ENCODE measurements around the gene G6PC3.

The G6PC3 gene

DNA sequence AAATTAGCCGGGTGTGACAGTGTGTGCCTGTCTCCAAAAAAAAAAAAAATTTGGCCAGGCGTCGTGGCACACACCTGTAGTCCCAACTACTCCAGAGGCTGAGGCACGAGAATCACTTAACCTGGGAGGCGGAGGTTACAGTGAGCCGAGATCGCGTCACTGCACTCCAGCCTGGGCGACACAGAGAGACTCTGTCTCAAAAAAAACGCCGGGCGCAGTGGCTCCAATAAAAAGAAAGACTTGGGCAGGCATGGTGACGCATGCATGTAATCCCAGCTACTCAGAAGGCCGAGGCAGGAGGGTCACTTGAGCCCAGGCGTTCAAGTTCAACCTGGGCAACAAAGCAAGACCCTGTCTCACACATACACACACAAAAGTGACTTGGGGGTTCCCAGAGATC, 7.7 kb upstream of the G6PC3 start:
- no peak for DNase-seq

DNA sequence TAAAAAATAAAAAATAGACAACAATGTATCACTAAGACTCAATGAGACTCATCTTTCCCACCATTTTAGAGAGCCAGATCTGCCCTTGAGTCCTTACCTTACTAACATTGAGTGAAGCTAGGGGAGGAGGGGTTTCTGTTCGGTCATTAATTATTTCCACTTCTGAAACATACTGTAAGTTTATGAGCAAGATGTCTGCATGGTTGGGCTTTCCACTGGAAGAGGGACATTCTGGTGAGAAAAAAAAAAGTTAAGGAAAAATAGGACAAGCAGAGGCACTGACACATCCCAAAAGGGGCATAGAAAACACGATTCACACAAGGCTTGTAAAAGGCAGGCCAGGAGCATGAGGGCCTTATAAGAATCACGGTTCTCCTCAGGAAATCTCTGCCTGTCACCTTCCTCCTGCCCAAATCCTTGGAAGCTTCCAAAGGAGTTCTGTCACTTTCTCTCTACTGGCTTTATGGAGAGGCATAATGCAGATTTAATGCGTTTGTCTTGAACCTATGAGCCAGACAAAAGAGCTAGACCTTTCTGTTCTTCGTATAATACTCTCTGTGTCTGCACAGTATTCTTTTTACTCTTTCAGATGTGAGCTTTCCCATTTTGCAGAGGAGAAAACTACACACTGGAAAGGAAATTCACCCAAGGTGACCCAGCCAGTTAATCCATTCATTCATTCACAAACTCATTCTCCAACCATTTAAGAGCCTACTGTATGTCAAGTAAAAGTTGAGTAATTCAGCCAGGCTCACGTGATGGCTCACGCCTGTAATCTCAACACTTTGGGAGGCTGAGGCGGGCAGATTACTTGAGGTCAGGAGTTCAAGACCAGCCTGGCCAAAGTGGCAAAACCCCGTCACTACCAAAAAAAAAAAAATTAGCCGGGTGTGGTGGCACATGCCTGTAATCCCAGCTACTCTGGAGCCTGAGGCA, 6.6 kb upstream of the G6PC3 start:
- no peak for DNase-seq

DNA sequence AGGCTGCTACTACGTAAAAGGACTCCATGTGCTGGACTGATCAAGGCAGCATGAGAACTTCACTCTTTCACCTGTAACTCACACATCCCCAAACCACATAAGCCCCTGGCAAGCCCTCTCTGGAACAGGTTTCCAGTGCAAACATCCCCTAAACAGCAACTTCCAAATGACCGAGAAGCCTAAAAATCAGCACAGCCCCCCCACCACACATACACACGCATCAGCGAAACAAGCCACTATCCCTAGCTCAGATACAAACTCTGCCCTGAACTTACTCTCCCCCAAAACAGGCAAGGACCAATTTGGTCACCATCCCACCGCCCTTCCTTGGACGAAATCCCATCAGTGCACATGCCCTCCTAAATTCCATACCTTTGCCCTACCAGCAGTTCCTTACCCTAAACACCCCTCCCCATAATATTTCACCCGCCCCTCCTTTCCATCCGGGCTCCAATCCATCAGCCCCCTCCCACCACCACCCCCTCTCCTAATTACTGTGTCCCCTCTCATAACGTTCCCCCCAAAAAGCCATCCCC, 4.8 kb upstream of the G6PC3 start:
- no peak for DNase-seq

DNA sequence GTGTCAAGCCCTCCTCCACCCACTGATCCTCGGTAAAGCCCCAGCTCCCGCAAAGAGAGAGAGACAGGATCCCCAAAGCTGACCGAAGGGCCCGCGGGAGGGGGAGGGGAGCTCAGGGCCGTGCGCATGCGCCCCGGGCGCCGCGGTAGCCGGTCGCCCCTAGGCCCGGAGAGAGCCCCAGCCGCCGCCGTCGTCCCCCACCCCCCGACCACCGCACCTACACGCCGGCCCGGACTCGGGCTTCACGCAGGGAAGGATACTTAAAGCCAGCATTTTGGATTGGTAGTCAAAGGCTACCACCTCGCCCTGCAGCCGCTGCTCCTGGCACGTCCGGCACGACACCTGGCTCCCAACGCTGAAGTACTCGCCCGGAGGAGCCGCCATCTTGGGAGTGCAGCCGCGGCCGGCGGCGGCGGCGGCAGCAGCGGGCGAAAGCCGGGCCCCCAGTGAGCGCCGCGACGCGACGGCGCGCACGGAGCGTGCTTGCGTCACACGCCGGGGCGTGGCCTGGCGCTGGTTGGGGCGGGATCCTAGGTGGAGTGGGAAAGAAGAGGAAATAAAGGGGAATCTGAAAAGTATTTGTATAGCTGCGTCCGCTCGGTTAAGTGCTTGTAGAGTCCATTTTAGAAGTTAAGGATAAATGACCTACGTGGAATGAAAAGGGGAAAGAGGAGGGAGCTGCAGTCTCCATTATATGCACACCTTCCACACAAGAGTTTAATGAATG, 4.2 kb upstream of the G6PC3 start, which contains the start of gene LSM12:
TSS of gene LSM12 (minus strand) at position 468 of the 727 bp plus-strand sequence. CDS start at position 384, 84 bp downstream.
- peak; percentile 84 to 85 for DNase-seq

GRCh38 chr17:44067545-44067940, 3.0 kb upstream of the G6PC3 start:
- no peak for DNase-seq

DNA sequence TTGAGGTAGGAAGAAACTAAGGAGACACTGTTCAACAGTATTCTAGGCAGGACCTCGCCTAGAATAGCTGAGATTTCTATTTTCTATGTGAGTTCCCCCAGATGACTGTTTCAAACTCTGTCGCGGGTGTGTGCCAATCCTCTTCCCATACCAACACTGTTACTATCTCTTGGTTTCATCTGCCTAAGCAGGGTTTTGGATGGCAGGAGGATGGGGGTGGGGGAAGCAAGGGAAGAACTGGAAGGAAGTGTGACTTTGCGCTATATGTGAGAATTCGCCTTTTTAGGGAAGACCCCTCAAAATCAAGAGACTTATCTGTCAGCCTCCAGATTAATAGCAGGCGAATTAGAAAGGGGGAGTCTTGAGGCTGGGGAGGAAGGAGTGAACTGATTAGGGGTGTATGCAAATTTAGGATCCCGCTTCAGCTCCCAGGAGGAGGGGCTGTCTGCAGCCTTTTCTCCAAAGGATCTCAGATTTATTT, 521 bp upstream of the G6PC3 start:
- DNase-seq = no peak

- DNase-seq = peak in 1 of 2 experiments; percentile 62
These were observed 624 bp downstream of the G6PC3 start for GRCh38 chr17:44071198-44071520.

DNA sequence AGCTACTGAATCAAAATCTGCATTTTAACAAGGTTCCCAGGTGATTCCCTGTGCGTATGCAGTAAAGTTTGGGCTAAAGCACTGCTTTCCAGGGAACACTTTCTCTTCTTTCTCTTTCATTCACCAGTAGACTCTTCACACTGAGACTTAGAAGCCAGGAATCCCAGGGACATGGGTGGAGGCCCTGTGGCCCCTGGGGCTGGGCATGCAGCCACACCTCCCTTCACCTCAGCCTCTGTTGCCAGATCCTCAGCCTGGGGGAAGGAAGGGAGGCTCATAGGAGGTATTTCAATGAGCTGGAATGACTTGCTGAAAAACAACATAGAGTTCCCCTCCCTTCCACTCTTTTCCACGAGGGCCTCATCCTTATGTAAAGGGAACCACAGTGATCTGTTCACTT, 1.2 kb downstream of the G6PC3 start:
- no peak for DNase-seq

GRCh38 chr17:44074231-44074910, 3.8 kb downstream of the G6PC3 start:
- DNase-seq = no peak

DNA sequence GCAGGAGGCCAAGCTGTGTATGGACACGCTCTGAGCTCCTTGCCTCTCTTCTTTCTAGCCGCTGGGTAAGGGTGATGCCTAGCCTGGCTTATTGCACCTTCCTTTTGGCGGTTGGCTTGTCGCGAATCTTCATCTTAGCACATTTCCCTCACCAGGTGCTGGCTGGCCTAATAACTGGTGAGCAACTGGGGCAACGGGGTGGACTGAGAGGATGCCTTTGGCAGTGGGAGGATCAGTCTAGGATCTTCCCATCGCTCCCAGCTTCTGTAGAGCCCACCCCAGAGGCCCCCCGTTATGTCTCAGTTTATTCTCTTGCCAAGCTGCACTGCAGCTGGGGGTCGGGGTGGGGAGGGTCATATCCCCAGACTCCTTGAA, 4.4 kb downstream of the G6PC3 start:
- no peak for DNase-seq

DNA sequence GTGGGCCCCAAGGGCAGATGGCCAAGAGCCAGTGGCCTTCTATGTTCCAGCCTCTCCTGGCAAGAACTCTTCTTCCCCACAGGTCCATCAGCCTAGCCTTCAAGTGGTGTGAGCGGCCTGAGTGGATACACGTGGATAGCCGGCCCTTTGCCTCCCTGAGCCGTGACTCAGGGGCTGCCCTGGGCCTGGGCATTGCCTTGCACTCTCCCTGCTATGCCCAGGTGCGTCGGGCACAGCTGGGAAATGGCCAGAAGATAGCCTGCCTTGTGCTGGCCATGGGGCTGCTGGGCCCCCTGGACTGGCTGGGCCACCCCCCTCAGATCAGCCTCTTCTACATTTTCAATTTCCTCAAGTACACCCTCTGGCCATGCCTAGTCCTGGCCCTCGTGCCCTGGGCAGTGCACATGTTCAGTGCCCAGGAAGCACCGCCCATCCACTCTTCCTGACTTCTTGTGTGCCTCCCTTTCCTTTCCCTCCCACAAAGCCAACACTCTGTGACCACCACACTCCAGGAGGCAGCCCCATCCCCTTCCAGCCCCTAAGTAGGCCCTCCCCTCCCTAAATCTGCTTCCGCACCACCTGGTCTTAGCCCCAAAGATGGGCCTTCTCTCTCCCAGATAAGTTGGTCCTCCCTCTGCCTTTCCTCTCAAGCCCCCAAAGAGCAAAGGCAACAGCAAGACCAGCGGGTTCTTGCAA, 5.2 kb downstream of the G6PC3 start:
- no peak for DNase-seq

DNA sequence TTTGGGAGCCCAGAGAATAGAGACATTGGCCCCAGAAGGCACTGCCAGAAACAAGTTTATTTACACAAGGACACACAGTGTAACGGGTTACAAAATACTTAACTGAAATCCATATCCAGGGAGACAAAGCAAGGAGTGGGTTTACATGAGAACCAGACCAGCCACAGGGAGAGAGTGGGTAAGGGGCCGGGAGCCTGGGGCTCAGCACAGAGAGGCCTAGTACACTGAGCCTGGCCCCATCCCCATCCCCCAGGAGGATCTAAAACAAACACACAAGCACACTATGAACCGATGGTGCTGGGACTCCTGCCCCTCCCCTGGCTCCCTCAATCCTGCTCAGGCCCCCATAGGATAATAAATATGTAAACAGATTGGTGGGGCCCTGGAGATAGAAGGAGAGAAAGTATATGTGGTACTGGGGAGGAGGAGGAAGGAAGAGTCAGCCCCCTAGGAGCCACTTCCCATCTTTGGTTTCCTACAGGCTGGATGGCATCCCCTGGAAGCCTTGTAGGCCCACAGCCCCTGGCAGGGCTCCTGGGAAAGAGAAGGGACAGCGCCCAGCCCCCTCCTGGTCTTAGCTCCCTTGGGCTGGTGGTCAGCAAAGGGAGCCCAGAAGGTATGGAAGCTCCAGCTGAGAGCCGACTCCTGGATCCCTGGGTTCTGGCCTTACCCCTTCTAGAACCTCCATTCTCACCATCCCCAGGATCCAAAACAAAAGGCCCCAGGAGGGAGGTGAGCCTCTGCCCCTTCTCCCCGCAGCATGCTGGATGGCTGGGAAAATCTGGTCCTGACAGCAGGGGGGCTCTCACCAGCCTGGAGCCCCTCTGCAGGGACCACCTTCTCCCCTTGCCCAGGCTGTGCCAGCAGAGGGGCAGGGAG, 6.4 kb downstream of the G6PC3 start:
- no peak for DNase-seq

GRCh38 chr17:44077595-44077909, 7.0 kb downstream of the G6PC3 start:
- DNase-seq = no peak

GRCh38 chr17:44078412-44078811, 7.9 kb downstream of the G6PC3 start:
- DNase-seq = no peak

GRCh38 chr17:44079877-44080821, 9.6 kb downstream of the G6PC3 start:
- DNase-seq = no peak

- DNase-seq = no peak
These were observed 11.1 kb downstream of the G6PC3 start for GRCh38 chr17:44081681-44082080.

GRCh38 chr17:44082256-44082927, 11.9 kb downstream of the G6PC3 start:
- DNase-seq = no peak

- no peak for DNase-seq
These were observed 12.8 kb downstream of the G6PC3 start for GRCh38 chr17:44083250-44083849.

DNA sequence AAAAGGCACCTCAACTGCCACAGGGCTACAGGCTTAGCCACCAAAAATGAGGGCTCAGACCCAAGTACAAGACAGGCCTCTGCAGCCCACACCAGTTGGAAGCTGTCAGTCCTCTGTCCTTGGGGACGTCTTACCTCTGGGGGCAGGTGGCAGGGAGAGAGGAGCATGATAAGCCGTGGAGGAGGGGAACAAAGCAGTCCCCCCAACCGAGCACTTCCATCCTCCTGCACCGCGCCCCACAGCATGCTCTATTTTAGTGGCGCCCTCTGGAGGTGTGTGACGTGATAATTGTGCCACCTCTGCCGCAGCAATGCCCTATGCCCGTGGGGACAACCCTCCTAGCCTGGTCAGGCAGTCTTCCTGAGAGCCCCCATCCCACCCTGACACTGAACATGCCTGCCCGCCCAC, 13.6 kb downstream of the G6PC3 start:
- DNase-seq = peak in 1 of 2 experiments; percentile 23
